Germinal center (tissue), 1 donor: ENCODE measurements around the gene KMT2E.
"Not testable (repeated sequence)": the region's sequence is repeated elsewhere in the genome, so short reads cannot be mapped to it uniquely, and the experiment has no call there.

Experiments used
- DNase-seq: peaks from one replicate; pipeline ENCODE4 v3.0.0; 2012; ENCODE audit warnings: mixed read lengths, low spot score

Gene KMT2E

DNA sequence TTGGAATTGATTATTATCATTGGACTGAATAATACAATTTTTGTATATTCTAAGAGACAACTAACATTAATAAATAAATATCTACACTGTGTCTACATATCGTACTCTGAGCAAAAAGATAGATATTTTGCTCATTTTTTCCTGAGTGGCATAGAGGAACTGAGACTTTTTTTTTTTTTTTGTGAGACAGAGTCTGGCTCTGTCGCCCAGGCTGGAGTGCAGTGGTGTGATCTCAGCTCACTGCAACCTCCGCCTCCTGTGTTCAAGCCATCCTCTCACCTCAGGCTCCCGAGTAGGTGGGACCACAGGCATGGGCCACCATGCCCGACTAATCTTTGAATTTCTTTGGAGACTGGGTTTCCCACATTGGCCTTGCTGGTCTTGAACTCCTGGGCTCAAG lies 14.0 kb downstream of the KMT2E start:
- DNase-seq, result no peak

DNA sequence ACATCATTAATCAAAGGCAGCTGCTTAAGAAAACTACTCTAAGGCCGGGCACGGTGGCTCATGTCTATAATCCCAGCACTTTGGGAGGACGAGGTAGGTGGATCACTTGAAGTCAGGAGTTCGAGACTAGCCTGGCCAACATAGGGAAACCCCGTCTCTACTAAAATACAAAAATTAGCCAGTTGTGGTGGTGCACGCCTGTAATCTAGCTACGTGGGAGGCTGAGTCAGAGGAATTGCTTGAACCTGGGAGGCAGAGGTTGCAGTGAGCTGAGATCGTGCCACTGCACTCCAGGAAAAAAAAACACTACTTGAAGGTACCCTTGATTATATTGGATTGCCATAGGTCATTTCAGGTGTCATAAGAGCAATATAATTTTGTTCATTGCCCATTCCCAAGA lies 14.9 kb downstream of the KMT2E start:
- DNase-seq, result not testable (repeated sequence)

DNA sequence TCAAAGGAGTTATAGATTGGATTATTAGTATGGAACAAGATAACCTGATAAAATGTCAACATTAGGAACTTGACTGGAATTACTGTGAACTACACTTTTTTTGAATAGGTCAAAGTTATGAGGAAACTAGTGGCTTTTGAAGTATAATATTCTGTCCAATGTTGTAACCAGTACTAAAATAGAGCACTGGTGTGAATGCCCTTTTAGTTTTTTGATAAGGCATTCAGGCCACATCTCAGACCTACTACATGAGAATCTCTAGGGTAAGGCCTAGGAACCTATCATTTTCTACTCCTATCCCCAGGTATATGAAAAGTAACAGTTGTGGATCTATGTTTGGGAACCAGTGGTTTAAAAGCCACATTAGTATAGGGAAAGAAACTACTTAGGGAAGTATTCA lies 16.4 kb downstream of the KMT2E start:
- DNase-seq, result no peak

DNA sequence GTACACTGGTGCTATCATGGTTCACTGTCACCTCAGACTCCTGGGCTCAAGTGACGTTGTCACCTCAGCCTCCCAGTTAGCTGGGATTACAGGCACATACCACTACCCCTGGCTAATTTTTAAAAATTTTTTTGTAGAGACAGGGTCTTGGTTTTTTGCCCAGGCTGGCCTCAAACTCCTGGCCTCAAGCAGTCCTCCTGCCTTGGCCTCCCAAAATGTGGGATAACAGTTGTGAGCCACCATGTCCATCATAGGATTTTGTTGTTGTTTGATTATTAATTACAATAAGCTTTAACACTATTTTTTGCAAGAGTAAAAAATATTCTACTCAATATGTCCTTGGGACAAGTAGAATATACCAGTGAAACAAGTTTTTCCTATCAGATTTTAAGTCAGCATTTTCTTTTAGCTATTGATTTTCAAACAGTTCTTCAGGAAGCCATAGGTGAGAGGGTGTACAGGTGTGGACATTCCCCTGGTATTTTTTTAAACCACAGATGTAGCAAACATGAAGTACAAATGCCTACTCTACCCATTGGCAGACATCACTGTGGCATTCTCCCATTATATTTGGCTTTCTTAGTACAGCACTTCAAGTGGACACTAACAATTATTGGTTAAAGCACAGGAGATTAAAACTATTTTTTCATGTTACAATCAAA lies 18.7 kb downstream of the KMT2E start:
- no peak for DNase-seq

DNA sequence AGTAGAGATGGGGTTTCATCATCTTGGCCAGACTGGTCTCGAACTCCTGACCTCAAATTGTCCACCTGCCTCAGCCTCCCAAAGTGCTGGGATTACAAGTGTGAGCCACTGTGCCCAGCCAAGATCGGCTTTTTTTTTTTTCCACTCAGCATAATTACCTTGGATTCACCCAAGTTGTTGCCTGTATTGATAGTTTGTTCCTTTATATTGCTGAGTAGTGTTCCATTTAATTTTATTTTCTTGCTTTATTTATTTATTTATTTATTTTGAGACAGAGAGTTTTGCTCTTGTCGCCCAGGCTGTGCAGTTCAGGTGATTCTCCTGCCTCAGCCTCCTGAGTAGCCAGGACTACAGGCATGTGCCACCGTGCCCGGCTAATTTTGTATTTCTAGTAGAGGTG lies 21.3 kb downstream of the KMT2E start:
- no peak for DNase-seq

DNA sequence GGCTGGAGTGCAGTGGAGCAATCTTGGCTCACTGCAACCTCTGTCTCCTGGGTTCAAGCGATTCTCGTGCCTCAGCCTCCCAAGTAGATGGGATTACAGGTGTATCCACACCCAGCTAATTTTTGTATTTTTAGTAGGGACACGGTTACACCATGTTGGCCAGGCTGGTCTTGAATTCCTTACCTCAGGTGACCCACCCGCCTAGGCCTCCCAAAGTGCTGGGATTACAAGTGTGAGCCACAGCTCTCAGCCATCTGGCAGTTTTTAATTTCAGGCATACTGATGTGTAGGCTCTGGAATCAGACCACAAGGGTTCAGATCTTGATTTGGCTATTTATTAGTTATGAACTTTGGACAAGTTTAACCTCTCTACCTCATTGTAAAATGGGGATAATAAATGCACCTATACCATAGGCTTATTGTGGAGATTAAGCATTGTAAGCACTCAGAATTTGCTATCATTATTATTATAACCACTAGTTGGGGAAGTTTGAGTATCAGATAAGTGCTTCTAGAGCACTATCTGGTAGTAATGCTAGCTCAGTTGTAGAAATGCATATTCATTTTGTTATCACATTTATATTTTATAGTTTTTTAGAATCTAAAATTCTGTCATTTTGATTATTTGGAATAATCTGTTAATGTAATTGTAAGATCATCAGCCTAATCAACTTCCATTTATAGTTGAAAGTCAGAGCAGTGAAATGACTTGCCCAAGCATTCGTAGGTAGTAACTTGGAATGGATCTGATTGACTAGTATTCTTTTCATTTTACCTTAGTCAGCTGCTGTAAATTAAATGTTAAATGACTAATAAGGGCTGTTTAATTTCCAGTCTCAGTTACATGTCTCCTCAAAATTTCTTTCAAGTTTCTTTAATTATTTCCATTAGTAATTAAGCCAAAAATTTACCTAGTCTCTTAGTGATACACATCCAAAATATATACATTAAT lies 22.5 kb downstream of the KMT2E start:
- no peak for DNase-seq

DNA sequence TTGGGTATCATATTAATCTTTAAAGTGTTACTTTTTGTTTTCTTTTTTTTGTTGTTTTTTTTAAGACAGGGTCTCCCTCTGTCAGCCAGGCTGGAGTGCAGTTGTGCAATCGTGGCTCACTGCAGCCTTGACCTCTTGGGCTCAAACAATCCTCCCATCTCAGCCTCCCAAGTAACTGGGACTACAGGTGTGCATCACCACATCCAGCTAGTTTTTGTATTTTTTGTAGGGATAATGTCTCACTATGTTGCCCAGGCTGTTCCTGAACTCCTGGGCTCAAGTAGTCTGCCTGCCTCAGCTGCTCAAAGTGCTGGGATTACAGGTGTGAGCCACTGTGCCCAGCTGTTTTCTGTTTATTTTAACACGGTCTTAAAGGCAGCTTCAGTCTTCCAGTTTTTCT lies 23.3 kb downstream of the KMT2E start:
- DNase-seq, result no peak

DNA sequence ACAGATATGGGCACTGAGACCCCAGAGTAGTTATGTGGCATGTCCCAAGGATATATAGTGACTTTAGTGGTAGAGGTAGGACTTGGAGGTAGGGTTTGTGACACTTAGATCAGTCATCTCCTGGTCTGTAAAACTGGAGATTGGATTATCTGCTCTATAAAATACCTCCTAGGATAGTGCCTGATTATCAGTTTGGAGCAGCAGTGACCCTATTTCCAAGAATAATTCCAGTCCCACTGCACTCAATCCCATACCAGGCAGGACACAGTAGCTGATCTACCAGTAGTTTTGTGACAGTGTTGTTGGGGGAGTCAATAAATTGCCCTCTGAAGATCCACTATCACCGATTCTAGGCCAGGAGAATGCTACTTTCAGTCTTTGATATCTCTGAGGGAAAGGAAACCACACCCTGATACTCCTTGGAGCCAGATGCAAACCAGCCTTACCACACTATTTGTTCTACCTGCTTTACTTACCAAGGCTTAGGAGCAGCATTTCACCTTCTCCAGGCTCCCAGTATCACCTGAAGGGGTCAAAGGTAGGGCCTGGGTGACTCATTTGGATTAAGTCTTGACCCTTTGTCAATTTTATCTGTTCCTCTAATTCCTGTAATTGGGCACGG lies 30.6 kb downstream of the KMT2E start:
- DNase-seq, result no peak

DNA sequence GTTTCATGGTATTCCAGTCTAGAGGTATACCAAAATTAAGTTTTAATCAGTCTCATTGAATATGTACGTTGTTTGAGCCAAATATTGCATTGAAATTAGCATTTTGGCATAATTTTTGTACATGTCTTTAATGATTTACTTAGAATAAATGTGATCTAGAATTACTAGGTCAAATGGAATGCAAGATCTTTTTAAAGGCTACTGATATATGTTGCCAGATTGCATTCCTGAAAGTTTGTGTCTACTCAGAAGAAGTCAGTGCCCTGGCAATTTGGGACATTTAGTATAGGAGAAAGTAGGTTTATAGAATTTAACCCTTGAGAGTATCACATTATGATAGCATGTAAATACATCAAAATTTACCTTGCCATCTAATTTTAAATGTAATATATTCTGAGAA lies 32.4 kb downstream of the KMT2E start:
- DNase-seq, result no peak

DNA sequence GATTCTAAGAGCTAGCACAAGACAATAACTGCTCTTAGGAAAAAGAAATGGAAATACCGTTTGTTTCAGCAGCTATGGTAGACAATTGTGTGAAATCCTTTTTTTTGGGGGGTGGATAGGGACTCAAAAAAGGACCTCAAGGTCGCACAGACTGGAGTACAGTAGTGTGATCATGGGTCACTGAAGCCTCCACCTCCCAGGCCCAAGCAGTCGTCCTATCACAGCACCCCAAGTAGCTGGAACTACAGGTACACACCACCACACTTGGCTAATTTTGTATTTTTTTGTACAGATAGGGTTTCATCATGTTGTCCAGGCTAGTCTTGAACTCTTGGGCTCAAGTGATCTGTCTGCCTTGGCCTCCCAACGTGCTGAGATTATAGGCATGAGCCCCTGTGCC lies 33.9 kb downstream of the KMT2E start:
- DNase-seq, result no peak

DNA sequence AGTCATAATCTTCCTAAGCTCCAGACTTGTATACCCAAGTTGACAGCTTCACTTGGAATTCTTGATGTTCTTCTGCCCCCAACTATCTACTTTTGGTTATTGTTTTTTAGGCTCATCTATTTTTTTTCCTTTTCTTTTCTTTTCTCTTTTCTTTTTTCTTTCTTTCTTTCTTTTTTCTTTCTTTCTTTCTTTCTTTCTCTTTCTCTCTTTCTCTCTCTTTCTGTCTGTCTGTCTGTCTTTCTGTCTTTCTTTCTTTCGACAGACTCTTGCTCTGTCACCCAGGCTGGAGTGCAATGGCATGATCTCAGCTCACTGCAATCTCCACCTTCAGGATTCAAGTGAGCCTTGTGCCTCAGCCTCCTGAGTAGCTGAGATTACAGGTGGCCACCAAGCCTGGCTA lies 36.5 kb downstream of the KMT2E start:
- no peak for DNase-seq

DNA sequence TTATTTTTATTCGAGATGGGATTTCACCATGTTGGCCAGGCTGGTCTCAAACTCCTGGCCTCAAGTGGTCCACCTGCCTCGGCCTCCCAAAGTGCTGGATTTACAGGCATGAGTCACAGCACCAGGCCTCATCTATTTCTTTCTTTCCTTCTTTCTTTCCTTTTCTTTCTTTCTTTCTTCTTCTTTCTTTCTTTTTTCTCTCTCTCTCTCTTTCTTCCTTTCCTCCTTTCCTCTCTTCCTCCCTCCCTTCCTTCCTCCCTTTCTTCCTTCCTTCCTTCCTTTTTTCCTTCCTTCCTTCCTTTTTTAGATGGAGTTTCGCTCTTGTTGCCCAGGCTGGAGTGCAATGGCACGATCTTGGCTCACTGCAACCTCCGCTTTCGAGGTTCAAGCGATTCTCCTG lies 36.9 kb downstream of the KMT2E start:
- not testable (repeated sequence) for DNase-seq

DNA sequence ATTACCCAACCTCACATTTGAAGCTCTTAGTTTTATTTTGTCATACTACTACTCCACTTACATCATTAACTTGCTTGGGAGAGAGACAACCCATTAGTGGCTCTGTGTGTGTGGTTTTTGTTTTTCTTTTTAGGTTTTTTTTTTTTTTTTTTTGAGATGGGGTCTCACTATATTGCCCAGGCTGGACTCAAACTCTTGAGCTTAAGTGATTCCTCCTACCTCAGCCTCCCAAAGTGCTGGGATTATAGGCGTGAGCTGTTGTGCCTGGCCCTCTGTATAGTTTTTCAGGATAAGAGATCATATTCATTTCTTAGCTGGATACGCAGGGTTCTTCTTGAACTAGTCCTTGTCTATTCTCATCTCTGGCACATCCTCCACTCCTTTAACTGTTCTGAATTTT lies 41.1 kb downstream of the KMT2E start:
- no peak for DNase-seq

DNA sequence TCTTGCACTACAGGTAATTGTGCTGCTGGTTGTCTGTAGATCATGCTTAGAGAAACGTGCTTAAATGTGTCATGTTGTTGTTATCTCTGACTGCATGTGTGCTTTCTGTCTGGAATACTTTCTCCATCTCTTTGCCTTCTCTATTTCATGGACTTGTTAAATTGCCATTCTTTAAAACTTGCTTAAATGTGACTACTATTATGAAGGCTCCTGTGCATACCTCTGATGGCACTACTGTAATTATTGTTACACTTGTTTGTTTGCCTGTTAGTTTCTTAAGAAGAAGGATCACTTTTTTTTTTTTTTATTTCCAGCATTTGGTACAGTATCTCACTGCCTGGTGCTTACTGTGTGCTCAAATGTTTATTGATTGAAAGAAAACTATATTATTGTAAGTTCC lies 41.6 kb downstream of the KMT2E start:
- no peak for DNase-seq

DNA sequence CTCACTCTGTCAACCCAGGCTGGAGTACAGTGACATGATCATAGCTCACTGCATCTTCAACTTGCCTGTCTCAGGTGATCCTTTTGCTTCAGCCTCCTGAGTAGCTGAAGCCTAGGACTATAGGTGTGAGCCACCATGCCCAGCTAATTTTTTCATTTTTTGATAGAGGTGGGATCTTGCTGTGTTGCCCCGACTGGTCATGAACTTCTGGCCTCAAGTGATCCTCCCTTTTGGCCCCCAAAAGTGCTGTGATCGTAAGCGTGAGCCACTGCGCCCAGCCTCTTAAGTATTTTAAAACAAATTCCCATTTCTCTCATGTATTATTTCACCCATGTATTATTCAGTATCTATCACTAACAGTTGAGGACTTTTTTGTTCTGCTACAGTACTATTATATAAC lies 43.5 kb downstream of the KMT2E start:
- no peak for DNase-seq

DNA sequence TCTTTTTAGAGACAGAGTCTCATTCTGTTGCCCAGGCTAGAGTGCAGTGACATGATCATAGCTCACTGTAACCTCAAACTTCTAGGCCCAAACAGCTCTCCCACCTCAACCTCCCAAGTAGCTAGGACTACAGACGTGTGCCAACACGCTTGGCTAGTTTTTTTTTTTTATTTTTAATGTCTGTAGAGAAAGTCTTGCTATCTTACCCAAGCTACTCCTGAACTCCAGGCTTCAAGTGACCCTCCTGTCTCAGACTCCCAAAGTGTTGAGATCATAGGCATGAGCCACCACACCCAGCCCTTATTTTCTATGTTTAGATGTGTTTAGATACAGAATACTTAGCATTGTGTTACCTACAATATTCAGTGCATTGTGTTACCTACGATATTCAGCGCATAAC lies 46.4 kb downstream of the KMT2E start:
- no peak for DNase-seq

DNA sequence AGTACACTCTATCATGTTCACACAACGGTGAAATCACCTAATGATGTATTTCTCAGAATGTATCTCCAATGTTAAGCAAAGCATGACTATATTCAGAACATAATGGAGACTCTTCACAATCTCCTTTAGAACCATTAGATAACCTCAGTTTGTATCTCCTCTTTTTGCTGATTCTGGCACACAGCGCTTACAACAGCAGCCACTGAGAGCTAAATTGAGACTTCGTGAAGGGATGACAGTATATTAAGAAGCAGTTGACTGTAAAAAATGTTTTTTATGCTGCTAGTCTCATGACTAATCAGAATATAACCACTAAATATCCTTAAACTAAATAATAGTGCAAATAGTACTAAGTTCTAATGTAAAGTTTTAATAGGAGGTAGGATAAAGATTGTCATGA lies 46.9 kb downstream of the KMT2E start:
- DNase-seq, result no peak

DNA sequence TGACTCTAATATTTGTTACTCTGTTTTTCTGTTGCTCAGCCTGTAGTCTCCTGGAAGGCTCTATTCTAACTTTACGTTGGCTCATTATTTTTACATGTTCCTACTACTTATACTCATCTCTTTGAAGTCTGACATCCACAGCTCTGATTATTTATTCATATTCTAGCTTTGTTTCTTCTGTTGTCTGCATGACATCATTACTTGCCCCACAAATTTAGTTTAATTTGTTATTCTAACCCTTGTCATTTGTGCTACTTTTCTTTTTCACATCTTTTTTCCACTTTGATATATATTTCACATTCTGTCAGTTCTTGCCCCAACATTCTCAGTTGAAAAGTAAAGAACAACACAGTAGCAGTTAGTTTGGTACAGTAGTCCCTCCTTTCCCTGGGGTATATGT lies 51.1 kb downstream of the KMT2E start:
- DNase-seq, result no peak

DNA sequence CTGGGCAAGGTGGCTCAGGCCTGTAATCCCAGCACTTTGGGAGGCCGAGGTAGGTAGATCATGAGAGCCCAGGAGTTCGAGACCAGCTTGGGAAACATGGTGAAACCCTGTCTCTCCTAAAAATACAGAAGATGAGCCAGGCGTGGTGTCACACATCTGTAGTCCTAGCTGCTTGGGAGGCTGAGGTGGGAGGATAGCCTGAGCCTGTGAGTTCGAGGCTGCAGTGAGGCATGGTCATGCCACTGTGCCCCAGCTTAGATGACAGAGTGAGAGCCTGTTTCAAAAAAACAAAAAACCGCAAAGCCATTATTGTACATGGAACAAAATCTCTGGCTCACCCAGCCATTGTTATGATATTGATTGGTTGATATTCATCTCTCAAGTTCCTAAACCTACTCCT lies 53.7 kb downstream of the KMT2E start:
- no peak for DNase-seq

DNA sequence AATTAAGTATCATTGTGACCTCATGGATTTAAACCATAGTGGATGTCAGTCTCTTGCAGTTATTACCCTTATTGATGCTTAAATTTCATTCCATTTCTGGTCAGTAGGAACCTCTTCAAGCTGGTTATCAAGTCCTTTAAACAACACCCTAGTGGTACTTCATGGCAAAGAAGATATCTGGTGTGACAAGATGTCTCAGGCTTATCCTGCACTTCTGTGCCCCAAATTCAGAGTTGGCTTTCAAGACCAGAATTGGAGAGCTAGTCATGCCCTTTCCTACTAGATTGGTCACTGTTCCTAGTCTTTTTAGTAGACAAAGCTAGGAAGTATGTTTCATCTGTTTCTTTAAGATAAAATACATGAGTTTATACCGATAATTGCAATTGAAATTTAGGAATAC lies 54.9 kb downstream of the KMT2E start:
- DNase-seq, result no peak

DNA sequence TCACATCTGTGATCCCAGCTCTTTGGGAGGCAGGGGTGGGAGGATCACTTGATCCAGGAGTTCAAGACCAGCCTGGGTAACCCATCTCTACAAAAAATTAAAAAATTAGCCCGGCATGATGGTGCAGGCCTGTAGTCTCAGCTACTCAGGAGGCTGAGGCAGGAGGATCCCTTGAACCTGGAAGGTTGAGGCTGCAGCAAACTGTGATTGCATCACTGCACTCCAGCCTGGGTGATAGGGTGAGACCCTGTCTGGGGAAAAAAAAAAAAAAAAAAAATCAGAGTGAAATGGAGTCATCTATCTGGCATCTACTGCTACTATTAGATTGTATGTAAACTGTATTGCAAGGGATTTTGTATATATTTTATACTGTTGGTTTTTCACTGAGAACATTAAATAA lies 59.1 kb downstream of the KMT2E start:
- DNase-seq, result no peak

DNA sequence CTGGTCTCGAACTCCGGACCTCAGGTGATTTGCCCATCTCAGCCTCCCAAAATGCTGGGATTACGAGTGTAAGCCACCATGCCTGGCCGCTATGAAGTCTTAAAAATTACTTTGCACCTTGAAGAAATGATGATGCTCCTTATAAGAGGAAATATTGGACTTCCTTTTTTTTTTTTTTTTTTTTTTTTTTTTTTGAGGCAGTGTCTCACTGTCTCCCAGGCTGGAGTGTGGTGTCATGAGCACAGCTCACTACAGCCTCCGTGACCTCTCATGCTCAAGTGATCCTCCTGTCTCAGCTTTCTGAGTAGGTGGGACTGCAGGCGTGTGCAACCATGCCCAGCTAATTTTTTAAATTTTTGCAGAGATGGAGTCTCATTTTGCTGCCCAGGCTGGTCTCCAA lies 65.3 kb downstream of the KMT2E start:
- no peak for DNase-seq

DNA sequence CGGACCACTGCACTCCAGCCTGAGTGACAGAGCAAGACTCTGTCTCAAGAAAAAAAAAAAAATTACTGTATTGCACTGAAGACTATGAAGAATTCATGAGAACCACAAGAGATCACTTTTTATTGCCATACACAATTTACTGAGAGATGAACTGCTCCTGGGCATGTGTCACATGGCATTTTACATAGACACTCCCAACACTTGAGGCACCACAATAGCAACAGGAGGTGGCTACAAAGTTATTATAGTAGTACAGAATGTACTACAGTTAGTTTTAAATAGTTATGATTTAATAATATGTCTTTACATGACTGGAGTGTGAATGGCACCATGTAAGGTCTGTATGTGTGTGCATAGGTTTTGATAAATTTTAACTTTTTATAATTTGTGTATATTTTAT lies 70.6 kb downstream of the KMT2E start:
- DNase-seq, result no peak
